GM08714 (cell line): ENCODE data around the gene CYGB.

Experiments used
- H3K4me3 ChIP-seq: fragments of 200-500 bp; sonication (Bioruptor generic); 2 replicates; pipeline ENCODE4 v1.5.1; 2014; ENCODE audit warnings: mild to moderate bottlenecking, low read length, inconsistent platforms
- ZNF274 ChIP-seq: IDR thresholded peaks from 2 replicates; pipeline ENCODE4 v1.6.1; 2012; ENCODE audit warnings: mild to moderate bottlenecking, low read depth, low read length

CYGB gene

GRCh38 chr17:76492123-76492988 is 45.2 kb downstream of the CYGB start:
- TF ChIP-seq ZNF274: no peak
- peak overlapping the region; percentile 5; the same call in 1 of the 2 replicates for H3K4me3 ChIP-seq

- H3K4me3 ChIP-seq: no peak overlapping the region; the same call in 1 of the 2 replicates
These were observed 46.0 kb downstream of the CYGB start for GRCh38 chr17:76491271-76492122.

DNA sequence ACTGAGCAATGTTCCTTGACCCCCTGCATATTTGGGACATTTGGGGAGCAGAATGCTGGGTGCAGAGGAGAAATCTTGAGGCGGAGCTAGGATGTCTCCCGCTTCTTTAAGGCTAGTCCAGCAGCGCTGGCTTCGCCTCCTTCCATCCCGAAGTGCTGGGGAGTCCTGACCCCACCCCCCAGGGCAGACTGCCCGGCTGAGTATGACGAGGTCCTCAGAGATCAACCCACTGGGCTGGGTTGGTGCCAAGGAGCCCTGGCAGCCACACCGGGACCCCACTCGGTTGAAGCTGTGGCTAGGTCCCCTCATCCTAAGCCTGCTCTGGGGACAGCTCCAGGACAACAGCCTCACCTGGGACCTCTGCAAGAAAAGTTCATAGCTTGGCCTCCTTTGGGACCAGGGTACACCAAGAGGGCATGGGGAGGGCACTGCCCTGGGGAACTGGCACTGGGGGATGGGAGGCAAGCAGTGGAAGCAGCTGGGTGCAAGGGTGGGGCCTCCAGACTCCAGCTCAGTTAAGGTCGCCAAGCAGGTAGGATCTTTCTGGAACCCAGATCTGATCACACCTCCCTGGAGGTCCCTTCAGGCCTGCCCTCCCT is 47.3 kb downstream of the CYGB start:
- no peak overlapping the region for H3K4me3 ChIP-seq
- TF ChIP-seq ZNF274: no peak

More at GRCh38 chr17:76491271-76492122, 46.0 kb downstream of the CYGB start:
- TF ChIP-seq ZNF274: no peak

GRCh38 chr17:76487451-76488192 is 49.9 kb downstream of the CYGB start:
- TF ChIP-seq ZNF274: no peak
- H3K4me3 ChIP-seq: no peak overlapping the region

- no peak for TF ChIP-seq ZNF274
- H3K4me3 ChIP-seq: no peak overlapping the region
These were observed 51.9 kb downstream of the CYGB start for GRCh38 chr17:76485569-76485968.

- H3K4me3 ChIP-seq: no peak overlapping the region
These were observed 53.2 kb downstream of the CYGB start for GRCh38 chr17:76484228-76484725.

GRCh38 chr17:76481071-76481655 is 56.3 kb downstream of the CYGB start:
- no peak for TF ChIP-seq ZNF274
- H3K4me3 ChIP-seq: peak overlapping the region; percentile 37; the same call in 1 of the 2 replicates

More at GRCh38 chr17:76484228-76484725, 53.2 kb downstream of the CYGB start:
- TF ChIP-seq ZNF274: no peak

GRCh38 chr17:76480632-76481031 is 56.9 kb downstream of the CYGB start:
- H3K4me3 ChIP-seq: peak overlapping the region; percentile 37; the same call in 1 of the 2 replicates
- TF ChIP-seq ZNF274: no peak

- no peak overlapping the region for H3K4me3 ChIP-seq
- no peak for TF ChIP-seq ZNF274
These were observed 57.9 kb downstream of the CYGB start for GRCh38 chr17:76479515-76480060.

DNA sequence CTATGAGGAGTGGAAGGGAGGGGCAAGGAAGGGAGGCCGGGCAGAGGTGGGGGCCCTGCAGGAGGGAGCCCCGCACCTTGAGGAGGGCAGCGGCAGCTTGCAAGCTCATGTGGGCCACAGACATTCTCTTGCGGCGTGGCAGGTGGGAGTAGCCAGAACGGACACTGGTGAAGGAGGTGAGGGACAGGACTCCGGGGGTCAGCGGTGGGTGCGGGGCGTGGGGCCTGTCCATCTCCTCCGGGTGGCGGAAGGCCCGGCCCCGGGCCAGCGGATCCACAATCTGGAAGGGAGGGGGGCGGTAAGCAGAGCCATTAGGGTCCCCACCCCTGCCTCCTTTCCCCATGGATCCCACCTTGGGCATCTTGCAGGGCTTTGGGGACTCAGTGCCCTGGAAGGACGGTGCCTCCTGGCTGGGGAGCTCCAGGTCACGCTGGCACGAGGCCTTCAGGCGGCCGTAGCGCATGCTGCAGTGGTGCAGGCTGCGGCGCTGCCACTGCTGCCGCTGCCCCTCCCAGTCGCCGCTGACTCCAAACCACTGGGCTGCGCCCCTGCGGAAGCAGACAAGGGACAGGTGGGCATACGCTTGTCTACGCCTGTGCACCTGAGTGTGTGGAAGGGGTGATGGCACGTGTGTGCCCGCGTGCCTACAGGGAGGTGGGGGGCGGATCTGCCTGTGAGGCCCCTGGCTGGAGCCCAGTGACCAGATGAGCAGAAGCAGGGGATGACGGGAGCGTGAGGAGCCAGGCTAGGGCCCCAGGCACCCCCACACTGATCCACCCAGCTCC is 58.6 kb downstream of the CYGB start:
- TF ChIP-seq ZNF274: no peak
- no peak overlapping the region for H3K4me3 ChIP-seq

GRCh38 chr17:76478097-76478496 is 59.4 kb downstream of the CYGB start:
- TF ChIP-seq ZNF274: no peak
- no peak overlapping the region for H3K4me3 ChIP-seq

DNA sequence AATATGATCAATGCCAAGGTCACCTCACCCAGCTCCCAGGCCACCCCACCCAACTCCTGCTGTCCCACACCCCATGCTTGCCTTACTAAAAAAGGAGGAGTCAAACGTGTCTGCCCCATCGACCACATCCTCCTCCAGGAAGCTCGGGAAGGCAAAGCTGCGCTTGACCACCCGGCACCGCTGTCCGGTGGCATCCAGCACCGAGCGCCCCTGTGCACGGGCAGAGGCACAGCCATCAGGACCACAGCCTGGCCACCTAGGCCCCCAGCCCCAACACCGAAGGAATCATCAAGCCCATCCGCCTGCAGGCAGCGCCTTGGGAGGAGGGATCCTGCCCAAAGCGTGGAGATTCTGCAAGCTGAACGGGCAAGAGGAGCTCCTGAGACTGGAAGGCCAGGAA is 59.9 kb downstream of the CYGB start:
- no peak for TF ChIP-seq ZNF274
- no peak overlapping the region for H3K4me3 ChIP-seq
